MCF 10A (cell line): ENCODE data around the gene BRME1. TPM values are rescaled to one million over a fixed set of nuclear protein-coding genes. Genes with fewer than 3 reads are reported as not detected.

ENCODE experiments used
- BruUV-seq: library from RNA; stranded (reverse); fragments of 400-500 nt; replicated peaks from 2 replicates; lab custom pipeline; 2021; lab: Mats Ljungman, UMichigan
- CTCF ChIA-PET: fragments of 300-600 bp; sonication (Branson Sonifier 250); formaldehyde crosslinking; extraction: SDS; loops from one replicate; lab custom pipeline; 2021; ENCODE audit warnings: antibody characterized with exemption, inconsistent platforms; lab: Yijun Ruan, JAX
- POLR2A ChIA-PET: fragments of 300-600, 350-650 bp; sonication (Branson Sonifier 250); formaldehyde crosslinking; extraction: SDS; loops from one replicate; lab custom pipeline; 2020; ENCODE audit warnings: antibody characterized with exemption, inconsistent platforms; lab: Yijun Ruan, JAX
- DNase-seq: peaks from one replicate; pipeline ENCODE4 v3.0.0-alpha.2; 2018; ENCODE audit not compliant: unreplicated experiment
- H3K27ac Mint-ChIP-seq: one replicate; pipeline ENCODE4 v1.8.0; 2022; ENCODE audit warnings: mild to moderate bottlenecking, low read depth, mixed read lengths; ENCODE audit not compliant: unreplicated experiment
- H3K27me3 Mint-ChIP-seq: one replicate; pipeline ENCODE4 v1.8.0; 2022; ENCODE audit warnings: mixed read lengths; ENCODE audit not compliant: insufficient read depth, unreplicated experiment
- H3K36me3 Mint-ChIP-seq: one replicate; pipeline ENCODE4 v1.8.0; 2022; ENCODE audit warnings: mild to moderate bottlenecking, moderate library complexity, mixed read lengths; ENCODE audit not compliant: insufficient read depth, unreplicated experiment
- H3K4me1 Mint-ChIP-seq: one replicate; pipeline ENCODE4 v1.8.0; 2022; ENCODE audit warnings: mixed read lengths; ENCODE audit not compliant: insufficient read depth, unreplicated experiment
- H3K4me3 Mint-ChIP-seq: one replicate; pipeline ENCODE4 v1.8.0; 2022; ENCODE audit warnings: mild to moderate bottlenecking, moderate library complexity, mixed read lengths; ENCODE audit not compliant: unreplicated experiment
- H3K9me3 Mint-ChIP-seq: one replicate; pipeline ENCODE4 v1.8.0; 2022; ENCODE audit warnings: mixed read lengths; ENCODE audit not compliant: unreplicated experiment
- CTCF ChIP-seq: fragments of 200-600 bp; IDR thresholded peaks from one replicate; pipeline ENCODE4 v1.8.0; 2022; ENCODE audit warnings: antibody characterized with exemption, mild to moderate bottlenecking; ENCODE audit not compliant: unreplicated experiment
- intact Hi-C: fragments of 100-400 bp; cut with micrococcal nuclease; formaldehyde crosslinking; loops from 2 replicates; pipeline ENCODE4 v1.14.1; 2022
- total RNA-seq: library from RNA; stranded (reverse); gene quantifications from 2 replicates; pipeline ENCODE4 v1.2.3, GENCODE V29; 2022

The BRME1 gene
- total RNA-seq, 1 experiment from 2014 or later = 0.75 TPM

GRCh38 chr19:13848798-13849676 is 56.9 kb downstream of the BRME1 start:
- H3K9me3 Mint-ChIP-seq = no peaks in the 10 kb centered on the region
- DNase-seq = no peak
- peaks cover 18% of the 10 kb centered on the region for H3K36me3 Mint-ChIP-seq
- TF ChIP-seq CTCF = no peak
- peak overlapping the region; percentile 45 for H3K4me3 Mint-ChIP-seq
- no peaks in the 10 kb centered on the region for H3K27me3 Mint-ChIP-seq
- ChIA-PET POLR2A (interaction anchor here (2.2 to 14.8 kb wide), 5 partner anchors 10 to 53 kb away, joined by 9 to 265 read pairs (median 20); partner anchors contain the start of gene ZSWIM4), CTCF (no interaction called here)
- H3K4me1 Mint-ChIP-seq = peaks cover 24% of the 10 kb centered on the region
- intact Hi-C loops = no loop called here
- BruUV-seq = no TSS peak
- peak overlapping the region; percentile 100 for H3K27ac Mint-ChIP-seq

- BruUV-seq = no TSS peak
- Mint-ChIP-seq H3K4me3 (no peak overlapping the region), H3K27me3 (no peaks in the 10 kb centered on the region), H3K36me3 (peaks cover 24% of the 10 kb centered on the region), H3K9me3 (no peaks in the 10 kb centered on the region), H3K4me1 (peaks cover 29% of the 10 kb centered on the region), H3K27ac (peak overlapping the region; percentile 100)
- intact Hi-C loops = no loop called here
- DNase-seq = no peak
- POLR2A ChIA-PET = interaction anchor here (0.7 to 14.8 kb wide), 6 partner anchors 11 to 696 kb away, joined by 3 to 265 read pairs (median 12); partner anchors contain the start of gene ZSWIM4
- TF ChIP-seq CTCF = no peak
- CTCF ChIA-PET = no interaction called here
Observed at GRCh38 chr19:13848340-13848677, 57.6 kb downstream of the BRME1 start.

GRCh38 chr19:13847407-13848339 is 58.2 kb downstream of the BRME1 start:
- POLR2A ChIA-PET = interaction anchor here (0.6 to 14.8 kb wide), 11 partner anchors 10 to 901 kb away, joined by 3 to 265 read pairs (median 5); partner anchors contain the start of genes C19orf53 and ZSWIM4

More at GRCh38 chr19:13847407-13848339, 58.2 kb downstream of the BRME1 start:
- no peaks in the 10 kb centered on the region for H3K9me3 Mint-ChIP-seq
- H3K27me3 Mint-ChIP-seq = no peaks in the 10 kb centered on the region
- H3K36me3 Mint-ChIP-seq = peaks cover 30% of the 10 kb centered on the region
- peak overlapping the region; percentile 58 for H3K4me3 Mint-ChIP-seq
- TF ChIP-seq CTCF = peak; percentile 17
- H3K4me1 Mint-ChIP-seq = peaks cover 30% of the 10 kb centered on the region
- intact Hi-C loops = no loop called here
- peak overlapping the region; percentile 100 for H3K27ac Mint-ChIP-seq
- CTCF ChIA-PET = interaction anchor here (0.6 kb wide), 1 partner anchor 13 kb away, joined by 3 read pairs; no protein-coding TSS in a partner anchor
- TSS peak; percentile 18 for BruUV-seq
- DNase-seq = peak; percentile 90
